Trophoblast cell (in vitro differentiated cells and primary cell): Measurements from ENCODE around the gene POM121.
"Not testable (repeated sequence)": the region's sequence is repeated elsewhere in the genome, so short reads cannot be mapped to it uniquely, and the experiment has no call there.

ENCODE experiments used
- DNase-seq, 2 donors: peaks; one replicate each; pipeline ENCODE4 v3.0.0-alpha.2; 2016
- H2AFZ ChIP-seq: 2 replicates; pipeline ENCODE4 v1.6.1; 2013; ENCODE audit warnings: low read length, moderate library complexity, mild to moderate bottlenecking; ENCODE audit not compliant: insufficient read depth, poor library complexity
- H2AK5ac ChIP-seq: 2 replicates; pipeline ENCODE4 v1.6.1; 2013; ENCODE audit warnings: mild to moderate bottlenecking, low read length
- H2BK120ac ChIP-seq: 2 replicates; pipeline ENCODE4 v1.6.1; 2013; ENCODE audit warnings: low read length, mild to moderate bottlenecking, moderate library complexity; ENCODE audit not compliant: insufficient read depth, poor library complexity
- H2BK12ac ChIP-seq: 2 replicates; pipeline ENCODE4 v1.6.1; 2013; ENCODE audit warnings: mild to moderate bottlenecking, low read length, moderate library complexity
- H2BK5ac ChIP-seq: 2 replicates; pipeline ENCODE4 v1.6.1; 2013; ENCODE audit warnings: low read length, low read depth, moderate library complexity, mild to moderate bottlenecking; ENCODE audit not compliant: poor library complexity
- H3K14ac ChIP-seq: 2 replicates; pipeline ENCODE4 v1.6.1; 2013; ENCODE audit warnings: mild to moderate bottlenecking, low read length
- H3K18ac ChIP-seq: 2 replicates; pipeline ENCODE4 v1.6.1; 2013; ENCODE audit warnings: mild to moderate bottlenecking, low read length
- H3K23ac ChIP-seq: 2 replicates; pipeline ENCODE4 v1.6.1; 2013; ENCODE audit warnings: low read length
- H3K27ac ChIP-seq: 2 replicates; pipeline ENCODE4 v1.5.1; 2013; ENCODE audit warnings: low read depth, mild to moderate bottlenecking, inconsistent platforms, low read length, moderate library complexity
- H3K27me3 ChIP-seq: 2 replicates; pipeline ENCODE4 v1.6.1; 2013; ENCODE audit warnings: inconsistent platforms, mild to moderate bottlenecking, low read length, moderate library complexity; ENCODE audit not compliant: insufficient read depth
- H3K36me3 ChIP-seq, 2 experiments: 1 replicate in 1 of 2; 2 replicates in 1 of 2; pipeline ENCODE4 v1.6.1; 2013; ENCODE audit warnings: low read length in 2 of 2, mild to moderate bottlenecking in 2 of 2, moderate library complexity in 1 of 2; ENCODE audit not compliant: insufficient read depth in 2 of 2, control insufficient read depth in 1 of 2
- H3K4ac ChIP-seq: 2 replicates; pipeline ENCODE4 v1.6.1; 2013; ENCODE audit warnings: low read depth, mild to moderate bottlenecking, low read length, moderate library complexity
- H3K4me1 ChIP-seq, 2 experiments: 1 replicate in 1 of 2; 2 replicates in 1 of 2; pipeline ENCODE4 v1.6.1; 2013; ENCODE audit warnings: low read length in 2 of 2, mild to moderate bottlenecking in 2 of 2, moderate library complexity in 1 of 2; ENCODE audit not compliant: insufficient read depth in 2 of 2, control insufficient read depth in 1 of 2
- H3K4me2 ChIP-seq: 2 replicates; pipeline ENCODE4 v1.6.1; 2013; ENCODE audit warnings: inconsistent platforms, mild to moderate bottlenecking, low read length, moderate library complexity
- H3K4me3 ChIP-seq: 2 replicates; pipeline ENCODE4 v1.5.1; 2013; ENCODE audit warnings: mild to moderate bottlenecking, low read depth, low read length, inconsistent platforms
- H3K79me1 ChIP-seq: one replicate; pipeline ENCODE4 v1.6.1; 2013; ENCODE audit warnings: low read length
- H3K79me2 ChIP-seq: 2 replicates; pipeline ENCODE4 v1.6.1; 2013; ENCODE audit warnings: low read length, mild to moderate bottlenecking; ENCODE audit not compliant: control insufficient read depth, insufficient read depth, poor library complexity
- H3K9ac ChIP-seq: 2 replicates; pipeline ENCODE4 v1.6.1; 2013; ENCODE audit warnings: mild to moderate bottlenecking, low read length
- H3K9me3 ChIP-seq: 2 replicates; pipeline ENCODE4 v1.6.1; 2013; ENCODE audit warnings: low read depth, mild to moderate bottlenecking, control low read depth, inconsistent platforms, low read length; ENCODE audit not compliant: insufficient read depth
- H4K12ac ChIP-seq: 2 replicates; pipeline ENCODE4 v1.6.1; 2013; ENCODE audit warnings: low read depth, mild to moderate bottlenecking, low read length, moderate library complexity
- H4K8ac ChIP-seq: 2 replicates; pipeline ENCODE4 v1.6.1; 2013; ENCODE audit warnings: low read depth, mild to moderate bottlenecking, low read length, moderate library complexity
- H4K91ac ChIP-seq: one replicate; pipeline ENCODE4 v1.6.1; 2013; ENCODE audit warnings: low read depth, mild to moderate bottlenecking, low read length, moderate library complexity
- WGBS: extraction: QIAGEN DNeasy Blood & Tissue Kit; methylation state at CpG from one replicate; pipeline ENCODE4 v1.1.7; 2013; ENCODE audit warnings: missing lambda C conversion rate; ENCODE audit not compliant: insufficient read length, insufficient coverage; ENCODE audit errors: extremely low coverage; 5-methylcytosine and 5-hydroxymethylcytosine counted together

Gene POM121

GRCh38 chr7:72944937-72945336, 20.0 kb downstream of the POM121 start:
- not testable (repeated sequence) for H4K91ac ChIP-seq, H3K4me2 ChIP-seq, H4K8ac ChIP-seq, H2AFZ ChIP-seq, H3K27ac ChIP-seq, H2BK5ac ChIP-seq, H3K23ac ChIP-seq, H3K79me2 ChIP-seq, H3K9ac ChIP-seq, H3K4me3 ChIP-seq, H3K27me3 ChIP-seq, H4K12ac ChIP-seq, DNase-seq, H3K4me1 ChIP-seq, H3K79me1 ChIP-seq, H3K14ac ChIP-seq, H3K4ac ChIP-seq, H2BK12ac ChIP-seq, H2BK120ac ChIP-seq, H2AK5ac ChIP-seq, H3K18ac ChIP-seq, H3K9me3 ChIP-seq
- H3K36me3 ChIP-seq = peaks cover 31 to 43% of the 10 kb centered on the region in 2 experiments
- no CpG with 5 or more reads among the region's 15 CpGs for WGBS

GRCh38 chr7:72945597-72945996, 20.7 kb downstream of the POM121 start:
- no CpG with 5 or more reads among the region's 9 CpGs for WGBS
- not testable (repeated sequence) for H3K4ac ChIP-seq, H2BK120ac ChIP-seq

GRCh38 chr7:72946130-72946745, 21.3 kb downstream of the POM121 start:
- H3K79me2 ChIP-seq, H3K4ac ChIP-seq, H3K27ac ChIP-seq, H3K14ac ChIP-seq, H2AFZ ChIP-seq, H3K4me3 ChIP-seq, H4K91ac ChIP-seq, DNase-seq, H3K9ac ChIP-seq, H4K12ac ChIP-seq, H3K4me2 ChIP-seq, H2BK5ac ChIP-seq, H2AK5ac ChIP-seq, H2BK12ac ChIP-seq, H4K8ac ChIP-seq, H2BK120ac ChIP-seq, H3K9me3 ChIP-seq, H3K18ac ChIP-seq, H3K79me1 ChIP-seq, H3K23ac ChIP-seq, H3K4me1 ChIP-seq, H3K27me3 ChIP-seq: not testable (repeated sequence)
- peaks cover 31 to 38% of the 10 kb centered on the region in 2 experiments for H3K36me3 ChIP-seq
- WGBS = no CpG with 5 or more reads among the region's 22 CpGs

More at GRCh38 chr7:72945597-72945996, 20.7 kb downstream of the POM121 start:
- H3K18ac ChIP-seq, H2AFZ ChIP-seq, H3K4me2 ChIP-seq, H4K8ac ChIP-seq, H3K9me3 ChIP-seq, H4K91ac ChIP-seq, H2BK12ac ChIP-seq, H2BK5ac ChIP-seq, DNase-seq, H3K4me3 ChIP-seq, H4K12ac ChIP-seq, H3K23ac ChIP-seq, H3K79me2 ChIP-seq, H3K4me1 ChIP-seq, H3K27ac ChIP-seq, H3K9ac ChIP-seq, H3K79me1 ChIP-seq, H3K27me3 ChIP-seq, H3K14ac ChIP-seq, H2AK5ac ChIP-seq: not testable (repeated sequence)
- H3K36me3 ChIP-seq = peaks cover 31 to 41% of the 10 kb centered on the region in 2 experiments

GRCh38 chr7:72948714-72949113, 23.8 kb downstream of the POM121 start:
- H3K14ac ChIP-seq, H2AFZ ChIP-seq, H3K27ac ChIP-seq, H3K4me2 ChIP-seq, DNase-seq, H2BK5ac ChIP-seq, H3K4me1 ChIP-seq, H3K4ac ChIP-seq, H4K12ac ChIP-seq, H2BK12ac ChIP-seq, H2BK120ac ChIP-seq, H4K91ac ChIP-seq, H3K4me3 ChIP-seq, H4K8ac ChIP-seq, H3K9me3 ChIP-seq, H2AK5ac ChIP-seq, H3K18ac ChIP-seq, H3K79me1 ChIP-seq, H3K27me3 ChIP-seq, H3K9ac ChIP-seq, H3K79me2 ChIP-seq, H3K23ac ChIP-seq: not testable (repeated sequence)
- no CpG with 5 or more reads among the region's 23 CpGs for WGBS
- H3K36me3 ChIP-seq = peaks cover 26 to 32% of the 10 kb centered on the region in 2 experiments
